Amniotic stem cell (primary cell): ENCODE data around the gene AKR1C3.
"Not testable (repeated sequence)": the region's sequence is repeated elsewhere in the genome, so short reads cannot be mapped to it uniquely, and the experiment has no call there.

ENCODE experiments used
- DNase-seq: peaks from one replicate; lab custom pipeline; 2025; lab: John Stamatoyannopoulos, UW

AKR1C3 gene

GRCh38 chr10:5136468-5137087 lies 42.4 kb downstream of the AKR1C3 start:
- no peak for DNase-seq

GRCh38 chr10:5137699-5138098 lies 43.5 kb downstream of the AKR1C3 start:
- DNase-seq, result not testable (repeated sequence)

- DNase-seq, result no peak
These were observed 48.0 kb downstream of the AKR1C3 start for GRCh38 chr10:5142199-5142598.

- DNase-seq, result no peak
These were observed 48.9 kb downstream of the AKR1C3 start for GRCh38 chr10:5143137-5143536.

GRCh38 chr10:5146920-5147254 lies 52.7 kb downstream of the AKR1C3 start:
- no peak for DNase-seq

- no peak for DNase-seq
These were observed 53.2 kb downstream of the AKR1C3 start for GRCh38 chr10:5147255-5147980.

GRCh38 chr10:5147981-5148677 lies 53.9 kb downstream of the AKR1C3 start:
- no peak for DNase-seq

- no peak for DNase-seq
These were observed 54.4 kb downstream of the AKR1C3 start for GRCh38 chr10:5148678-5149032.

- no peak for DNase-seq
These were observed 56.9 kb downstream of the AKR1C3 start for GRCh38 chr10:5151076-5151475.

GRCh38 chr10:5155951-5156350 lies 61.7 kb downstream of the AKR1C3 start:
- no peak for DNase-seq
